ENCODE measurements around the gene ANAPC7. TPM values are rescaled to one million over a fixed set of nuclear protein-coding genes. Genes with fewer than 3 reads are reported as not detected.

ANAPC7 gene
- total RNA-seq, 4 donors from 2014 or later, result 67.5 to 78.8 (median 74.4) TPM

- intact Hi-C loops (cut with DNase I), result no loop called here
- H3K4me1 ChIP-seq, result peaks cover 56 to 100% (median 74%) of the 10 kb centered on the region in 3 donors
- TF ChIP-seq, protein P1, sequence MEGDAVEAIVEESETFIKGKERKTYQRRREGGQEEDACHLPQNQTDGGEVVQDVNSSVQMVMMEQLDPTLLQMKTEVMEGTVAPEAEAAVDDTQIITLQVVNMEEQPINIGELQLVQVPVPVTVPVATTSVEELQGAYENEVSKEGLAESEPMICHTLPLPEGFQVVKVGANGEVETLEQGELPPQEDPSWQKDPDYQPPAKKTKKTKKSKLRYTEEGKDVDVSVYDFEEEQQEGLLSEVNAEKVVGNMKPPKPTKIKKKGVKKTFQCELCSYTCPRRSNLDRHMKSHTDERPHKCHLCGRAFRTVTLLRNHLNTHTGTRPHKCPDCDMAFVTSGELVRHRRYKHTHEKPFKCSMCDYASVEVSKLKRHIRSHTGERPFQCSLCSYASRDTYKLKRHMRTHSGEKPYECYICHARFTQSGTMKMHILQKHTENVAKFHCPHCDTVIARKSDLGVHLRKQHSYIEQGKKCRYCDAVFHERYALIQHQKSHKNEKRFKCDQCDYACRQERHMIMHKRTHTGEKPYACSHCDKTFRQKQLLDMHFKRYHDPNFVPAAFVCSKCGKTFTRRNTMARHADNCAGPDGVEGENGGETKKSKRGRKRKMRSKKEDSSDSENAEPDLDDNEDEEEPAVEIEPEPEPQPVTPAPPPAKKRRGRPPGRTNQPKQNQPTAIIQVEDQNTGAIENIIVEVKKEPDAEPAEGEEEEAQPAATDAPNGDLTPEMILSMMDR (IDR thresholded peaks at IDR 0.05), result no peak
- TF ChIP-seq POLR2A (IDR thresholded peaks at IDR 0.05), result no peak
These were observed 30.1 kb downstream of the ANAPC7 start for GRCh38 chr12:110373425-110373824.

DNA sequence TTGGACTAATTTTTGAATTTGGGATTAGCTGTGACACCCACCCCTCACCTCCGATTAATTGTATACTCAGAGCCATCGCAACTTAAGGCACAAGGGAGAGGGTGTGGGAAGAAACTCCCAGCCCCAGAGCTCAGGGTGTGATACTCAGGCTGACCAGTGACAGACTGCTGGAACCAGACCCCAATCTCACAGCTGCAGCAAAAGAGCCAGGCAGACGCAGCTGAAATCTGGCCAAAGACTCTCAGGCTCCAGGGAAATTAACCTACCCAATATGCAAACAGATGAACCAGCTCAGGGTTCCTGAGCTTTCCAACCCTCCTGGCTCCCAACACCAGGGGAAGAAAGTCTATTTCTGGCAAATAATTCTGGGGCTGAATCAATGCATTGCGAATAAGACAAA lies 30.5 kb downstream of the ANAPC7 start:
- intact Hi-C loops (cut with DNase I), result no loop called here
- no peak for DNase-seq
- peaks cover 56 to 100% (median 70%) of the 10 kb centered on the region in 3 donors for H3K4me1 ChIP-seq
- peaks cover 7 to 53% (median 11%) of the 10 kb centered on the region in 3 donors for H3K36me3 ChIP-seq
- H3K4me3 ChIP-seq, result no peak overlapping the region
- peak overlapping the region; percentile 88 to 93 (median 90) for H3K27ac ChIP-seq
- H3K9me3 ChIP-seq, result no peaks in the 10 kb centered on the region
- no peak for TF ChIP-seq POLR2A (IDR thresholded peaks at IDR 0.05)
- TF ChIP-seq, protein P1 (IDR thresholded peaks at IDR 0.05), result no peak
- no peaks in the 10 kb centered on the region for H3K27me3 ChIP-seq
- WGBS, 2 donors, result 38 to 58% methylated on average over 3 to 4 of the region's 4 CpGs

More at GRCh38 chr12:110373425-110373824, 30.1 kb downstream of the ANAPC7 start:
- no peaks in the 10 kb centered on the region for H3K9me3 ChIP-seq
- WGBS, 2 donors, result 15 to 27% methylated on average over 2 of the region's 2 CpGs
- H3K4me3 ChIP-seq, result no peak overlapping the region
- H3K27ac ChIP-seq, result peak overlapping the region; percentile 88 to 93 (median 90)
- H3K36me3 ChIP-seq, result peaks cover 7 to 57% (median 11%) of the 10 kb centered on the region in 3 donors
- no peaks in the 10 kb centered on the region for H3K27me3 ChIP-seq
- DNase-seq, result no peak

DNA sequence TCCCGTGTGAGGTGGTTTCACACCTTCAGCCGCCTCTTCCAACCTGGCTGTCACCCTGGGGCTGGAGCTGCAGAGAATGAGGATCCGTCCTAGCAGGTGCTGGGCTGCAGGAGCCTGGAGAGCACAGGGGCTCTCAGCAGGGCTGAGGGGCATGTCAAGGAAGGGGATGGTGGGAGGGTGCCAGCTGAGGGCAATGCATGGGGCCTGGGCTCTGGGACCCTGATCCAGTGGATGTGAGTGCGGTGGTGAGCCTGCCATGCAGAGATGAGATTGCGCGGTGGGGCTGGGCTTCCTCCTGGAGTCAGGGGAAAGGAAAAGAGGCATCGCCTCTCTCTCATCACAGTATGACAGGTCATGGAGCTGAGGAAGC lies 31.5 kb downstream of the ANAPC7 start:
- no peak for DNase-seq
- intact Hi-C loops (cut with DNase I), result no loop called here
- peaks cover 7 to 43% (median 11%) of the 10 kb centered on the region in 3 donors for H3K36me3 ChIP-seq
- H3K27me3 ChIP-seq, result no peaks in the 10 kb centered on the region
- H3K4me3 ChIP-seq, result peak overlapping the region in 3 of 4 donors; percentile 3 to 26 (median 4)
- TF ChIP-seq, protein P1 (IDR thresholded peaks at IDR 0.05), result no peak
- no peak for TF ChIP-seq POLR2A (IDR thresholded peaks at IDR 0.05)
- no peaks in the 10 kb centered on the region for H3K9me3 ChIP-seq
- peaks cover 56 to 100% (median 75%) of the 10 kb centered on the region in 3 donors for H3K4me1 ChIP-seq
- 62 to 90% methylated on average over 4 to 7 of the region's 7 CpGs for WGBS, 2 donors
- peak overlapping the region; percentile 88 to 93 (median 90) for H3K27ac ChIP-seq

- intact Hi-C loops (cut with DNase I), result no loop called here
- DNase-seq, result no peak
- TF ChIP-seq, protein P1 (IDR thresholded peaks at IDR 0.05), result no peak
- no peak for TF ChIP-seq POLR2A (IDR thresholded peaks at IDR 0.05)
- WGBS, 2 donors, result 10 to 57% methylated on average over 3 to 10 of the region's 13 CpGs
- Histone ChIP-seq H3K4me1 (peaks cover 57 to 100% (median 71%) of the 10 kb centered on the region in 3 donors), H3K4me3 (peak overlapping the region in 3 of 4 donors; percentile 3 to 26 (median 4)), H3K9me3 (no peaks in the 10 kb centered on the region), H3K36me3 (peaks cover 7 to 38% (median 11%) of the 10 kb centered on the region in 3 donors), H3K27me3 (no peaks in the 10 kb centered on the region), H3K27ac (peak overlapping the region; percentile 88 to 93 (median 90))
These were observed 32.0 kb downstream of the ANAPC7 start for GRCh38 chr12:110371408-110372055.

GRCh38 chr12:110370732-110371231 lies 32.7 kb downstream of the ANAPC7 start:
- 20% methylated on average over 1 of the region's 13 CpGs; no CpG with 5 or more reads in 1 of the 2 donors for WGBS, 2 donors
- H3K27ac ChIP-seq, result peak overlapping the region; percentile 88 to 93 (median 90)
- peak overlapping the region in 3 of 4 donors; percentile 3 to 27 (median 4) for H3K4me3 ChIP-seq
- peak in 1 of 4 donors; percentile 29 for TF ChIP-seq POLR2A (IDR thresholded peaks at IDR 0.05)
- TF ChIP-seq, protein P1 (IDR thresholded peaks at IDR 0.05), result no peak
- peaks cover 7 to 32% (median 11%) of the 10 kb centered on the region in 3 donors for H3K36me3 ChIP-seq
- H3K9me3 ChIP-seq, result no peaks in the 10 kb centered on the region
- H3K4me1 ChIP-seq, result peaks cover 57 to 100% (median 71%) of the 10 kb centered on the region in 3 donors
- intact Hi-C loops (cut with DNase I), result no loop called here
- no peaks in the 10 kb centered on the region for H3K27me3 ChIP-seq
- DNase-seq, result no peak
